ENCODE results near the gene VAT1.
"Not testable (repeated sequence)": the region's sequence is repeated elsewhere in the genome, so short reads cannot be mapped to it uniquely, and the experiment has no call there.

The VAT1 gene

DNA sequence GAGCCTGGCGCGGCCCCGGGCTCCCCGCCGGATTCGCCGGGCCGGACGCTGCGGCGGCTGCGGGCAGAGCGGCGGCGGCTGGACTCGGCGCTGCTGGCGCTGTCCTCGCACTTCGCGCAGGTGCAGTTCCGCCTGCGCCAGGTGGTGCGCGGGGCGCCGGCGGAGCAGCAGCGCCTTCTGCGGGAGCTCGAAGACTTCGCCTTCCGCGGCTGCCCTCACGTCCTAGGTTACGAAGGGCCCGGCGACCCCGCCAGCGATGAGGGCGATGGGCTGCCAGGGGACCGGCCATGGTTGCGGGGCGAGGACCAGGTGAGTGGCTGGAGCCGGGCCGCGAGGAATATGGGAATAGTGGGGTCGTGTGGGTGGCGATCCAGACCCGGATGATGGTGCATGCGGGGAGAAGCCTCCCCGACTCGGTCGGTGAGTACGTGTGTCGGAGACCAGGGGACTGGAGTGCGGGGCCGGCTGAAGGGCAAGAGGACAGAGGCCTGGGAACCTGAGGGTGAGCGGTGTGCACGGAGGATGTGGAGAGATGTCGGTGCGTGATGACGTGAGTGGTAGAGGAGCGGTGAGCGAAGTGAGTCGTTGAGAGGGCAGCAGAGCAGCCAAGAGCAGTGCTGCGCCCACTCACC, 41.3 kb downstream of the VAT1 start:
- DNase-seq (ENCODE audit: low read depth, low spot score): peak; percentile 24
- in situ Hi-C loops (cut with HindIII; ENCODE audit: low sequenced_read_pairs): no loop called here
- H3K4me3 ChIP-seq (ENCODE audit: low read depth, low read length): peak overlapping the region; percentile 84
- TF ChIP-seq, protein P1, sequence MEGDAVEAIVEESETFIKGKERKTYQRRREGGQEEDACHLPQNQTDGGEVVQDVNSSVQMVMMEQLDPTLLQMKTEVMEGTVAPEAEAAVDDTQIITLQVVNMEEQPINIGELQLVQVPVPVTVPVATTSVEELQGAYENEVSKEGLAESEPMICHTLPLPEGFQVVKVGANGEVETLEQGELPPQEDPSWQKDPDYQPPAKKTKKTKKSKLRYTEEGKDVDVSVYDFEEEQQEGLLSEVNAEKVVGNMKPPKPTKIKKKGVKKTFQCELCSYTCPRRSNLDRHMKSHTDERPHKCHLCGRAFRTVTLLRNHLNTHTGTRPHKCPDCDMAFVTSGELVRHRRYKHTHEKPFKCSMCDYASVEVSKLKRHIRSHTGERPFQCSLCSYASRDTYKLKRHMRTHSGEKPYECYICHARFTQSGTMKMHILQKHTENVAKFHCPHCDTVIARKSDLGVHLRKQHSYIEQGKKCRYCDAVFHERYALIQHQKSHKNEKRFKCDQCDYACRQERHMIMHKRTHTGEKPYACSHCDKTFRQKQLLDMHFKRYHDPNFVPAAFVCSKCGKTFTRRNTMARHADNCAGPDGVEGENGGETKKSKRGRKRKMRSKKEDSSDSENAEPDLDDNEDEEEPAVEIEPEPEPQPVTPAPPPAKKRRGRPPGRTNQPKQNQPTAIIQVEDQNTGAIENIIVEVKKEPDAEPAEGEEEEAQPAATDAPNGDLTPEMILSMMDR (IDR thresholded peaks at IDR 0.05; ENCODE audit: low read depth, low read length): no peak

DNA sequence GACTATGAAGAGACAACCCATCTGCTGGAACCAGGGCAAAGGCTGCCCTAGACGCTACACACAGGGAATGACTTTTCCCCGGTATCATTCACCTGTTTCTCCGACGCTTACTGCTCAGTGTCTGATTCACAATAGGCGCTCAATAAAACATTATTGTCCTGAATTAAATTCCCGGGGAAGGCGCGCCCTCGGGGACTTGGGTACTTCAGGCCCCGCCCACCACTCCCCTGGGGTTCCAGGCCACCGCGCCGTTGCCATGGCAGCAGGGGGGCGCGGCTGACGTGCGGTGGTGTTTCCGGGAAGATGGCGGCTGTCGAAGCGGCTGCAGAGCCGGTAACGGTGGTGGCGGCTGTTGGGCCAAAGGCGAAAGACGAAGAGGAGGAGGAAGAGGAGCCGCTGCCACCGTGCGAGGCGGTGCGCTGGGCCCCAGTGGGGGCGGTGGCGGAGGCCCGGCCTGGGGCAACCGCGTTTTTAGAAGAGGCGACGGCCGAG, 41.9 kb downstream of the VAT1 start, which contains the start of gene RUNDC1:
Gene RUNDC1, plus strand, starts transcription at position 292 of the 492 bp plus-strand sequence. Its CDS starts 12 bp downstream, at position 304.
- TF ChIP-seq, protein P1 (IDR thresholded peaks at IDR 0.05; ENCODE audit: low read depth, low read length): no peak
- DNase-seq (ENCODE audit: low read depth, low spot score): peak; percentile 89
- peak within 1 kb of the TSS; percentile 84 for H3K4me3 ChIP-seq (ENCODE audit: low read depth, low read length)
- in situ Hi-C loops (cut with HindIII; ENCODE audit: low sequenced_read_pairs): no loop called here

DNA sequence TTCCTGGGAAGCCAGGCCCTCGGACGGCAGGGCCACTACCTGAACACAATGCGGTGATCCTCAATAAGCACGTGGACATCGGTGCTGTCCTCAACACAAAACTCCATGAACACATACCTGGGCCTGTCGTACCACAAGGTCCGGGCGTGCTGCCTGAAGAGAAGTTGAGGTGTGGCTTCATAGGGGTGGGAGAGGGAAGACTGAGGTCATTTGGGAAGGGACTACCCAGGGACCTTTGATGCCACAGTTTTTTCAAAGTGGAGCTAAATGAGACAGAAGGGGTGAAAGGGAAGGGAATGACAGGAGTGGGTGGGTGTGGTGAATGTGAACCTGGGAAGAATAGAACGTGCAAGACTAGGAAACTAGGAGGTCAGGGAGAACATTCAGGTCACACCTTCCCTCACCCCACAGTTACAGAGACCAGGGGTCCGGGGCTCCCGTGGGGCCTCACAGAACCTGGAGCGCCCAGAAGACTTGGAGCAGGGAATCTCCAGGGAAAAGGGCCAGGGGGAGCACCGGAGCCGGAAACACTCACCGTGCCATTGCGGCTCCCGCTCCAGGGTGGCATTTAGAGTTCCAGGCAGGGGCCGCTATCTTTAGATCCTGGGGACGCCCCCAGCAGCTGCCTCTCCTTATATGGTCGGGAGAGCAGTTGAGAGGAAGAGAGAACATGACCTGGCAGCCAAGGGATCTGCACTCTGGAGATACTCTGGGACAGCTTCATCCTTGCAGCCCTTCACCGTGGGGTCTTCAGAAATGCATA, 42.5 kb downstream of the VAT1 start, which contains the start of gene PTGES3L:
Gene PTGES3L, minus strand, starts transcription at position 570 of the 763 bp plus-strand sequence. Its CDS starts 27 bp downstream, at position 543.
- in situ Hi-C loops (cut with HindIII; ENCODE audit: low sequenced_read_pairs): no loop called here
- DNase-seq (ENCODE audit: low read depth, low spot score): peak; percentile 48
- H3K4me3 ChIP-seq (ENCODE audit: low read depth, low read length): peak within 1 kb of the TSS; percentile 84

DNA sequence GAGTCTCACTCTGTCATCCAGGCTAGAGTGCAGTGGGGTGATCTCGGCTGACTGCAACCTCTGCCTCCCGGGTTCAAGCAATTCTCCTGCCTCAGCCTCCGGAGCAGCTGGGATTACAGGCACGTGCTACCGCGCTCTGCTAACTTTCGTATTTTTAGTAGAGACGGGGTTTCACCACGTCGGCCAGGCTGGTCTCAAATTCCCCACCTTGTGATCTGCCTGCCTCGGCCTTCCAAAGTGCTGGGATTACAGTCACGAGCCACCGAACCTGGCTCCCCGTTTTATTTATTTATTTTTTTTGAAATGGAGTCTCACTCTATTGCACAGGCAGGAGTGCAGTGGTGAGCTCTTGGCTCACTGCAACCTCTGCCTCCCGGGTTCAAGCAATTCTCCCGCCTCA, 46.5 kb downstream of the VAT1 start:
- DNase-seq (ENCODE audit: low read depth, low spot score); H3K4me3 ChIP-seq (ENCODE audit: low read depth, low read length); in situ Hi-C loops (cut with HindIII; ENCODE audit: low sequenced_read_pairs): not testable (repeated sequence)

More for the DNA sequence above, 42.5 kb downstream of the VAT1 start, which contains the start of gene PTGES3L:
- TF ChIP-seq, protein P1 (IDR thresholded peaks at IDR 0.05; ENCODE audit: low read depth, low read length): no peak

DNA sequence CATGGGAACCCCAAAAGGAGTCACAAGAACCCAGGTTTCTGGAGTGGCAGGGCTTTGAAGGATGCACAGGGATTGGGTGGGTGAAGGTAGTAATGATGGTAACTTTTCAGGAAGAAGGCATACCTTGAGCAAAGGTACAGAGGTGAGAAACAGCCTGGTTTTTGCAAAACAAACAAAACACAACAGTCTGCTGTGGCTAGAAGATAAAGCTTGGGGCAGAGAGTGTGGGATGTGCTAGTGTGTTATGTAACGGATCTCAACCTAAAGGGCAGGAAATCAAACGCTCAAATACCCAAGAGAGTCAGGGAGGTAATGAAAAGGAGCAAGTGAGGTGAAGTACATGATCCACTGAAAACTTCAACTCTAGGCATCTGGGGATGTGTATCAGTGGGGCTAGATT, 46.9 kb downstream of the VAT1 start:
- TF ChIP-seq, protein P1 (IDR thresholded peaks at IDR 0.05; ENCODE audit: low read depth, low read length): no peak
- in situ Hi-C loops (cut with HindIII; ENCODE audit: low sequenced_read_pairs): no loop called here
- H3K4me3 ChIP-seq (ENCODE audit: low read depth, low read length): no peak overlapping the region
- DNase-seq (ENCODE audit: low read depth, low spot score): no peak

DNA sequence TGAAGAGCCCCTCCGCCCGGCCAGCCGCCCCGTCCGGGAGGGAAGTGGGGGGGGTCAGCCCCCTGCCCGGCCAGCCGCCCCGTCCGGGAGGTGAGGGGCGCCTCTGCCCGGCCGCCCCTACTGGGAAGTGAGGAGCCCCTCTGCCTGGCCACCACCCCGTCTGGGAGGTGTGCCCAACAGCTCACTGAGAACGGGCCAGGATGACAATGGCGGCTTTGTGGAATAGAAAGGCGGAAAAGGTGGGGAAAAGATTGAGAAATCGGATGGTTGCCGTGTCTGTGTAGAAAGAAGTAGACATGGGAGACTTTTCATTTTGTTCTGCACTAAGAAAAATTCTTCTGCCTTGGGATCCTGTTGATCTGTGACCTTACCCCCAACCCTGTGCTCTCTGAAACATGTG, 48.9 kb downstream of the VAT1 start:
- DNase-seq (ENCODE audit: low read depth, low spot score); in situ Hi-C loops (cut with HindIII; ENCODE audit: low sequenced_read_pairs); H3K4me3 ChIP-seq (ENCODE audit: low read depth, low read length): not testable (repeated sequence)

DNA sequence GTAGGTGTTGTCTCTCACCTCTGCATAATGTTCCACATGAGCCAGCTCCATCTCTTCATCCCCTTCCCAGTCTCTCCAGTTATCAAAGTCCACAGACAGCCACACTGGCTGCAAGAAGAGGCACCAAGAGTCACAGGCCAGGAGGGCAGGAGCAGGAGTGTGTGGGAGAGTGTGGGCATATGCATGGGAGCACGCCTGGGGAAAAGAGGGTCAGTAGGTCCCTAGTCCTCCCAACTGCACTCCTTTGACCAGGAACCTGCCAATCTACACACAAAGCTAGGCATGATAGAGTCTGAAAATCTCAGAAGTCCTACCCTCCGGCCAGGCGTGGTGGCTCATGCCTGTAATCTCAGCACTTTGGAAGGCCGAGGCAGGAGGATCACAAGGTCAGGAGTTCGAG, 50.6 kb downstream of the VAT1 start:
- no peak overlapping the region for H3K4me3 ChIP-seq (ENCODE audit: low read depth, low read length)
- no peak for DNase-seq (ENCODE audit: low read depth, low spot score)
- TF ChIP-seq, protein P1 (IDR thresholded peaks at IDR 0.05; ENCODE audit: low read depth, low read length): no peak
- in situ Hi-C loops (cut with HindIII; ENCODE audit: low sequenced_read_pairs): no loop called here

Measured in astrocyte of the spinal cord (primary cell).